ENCODE results near the gene PRRG3.
"Not testable (repeated sequence)": the region's sequence is repeated elsewhere in the genome, so short reads cannot be mapped to it uniquely, and the experiment has no call there.

The PRRG3 gene

GRCh38 chrX:151694661-151695582, at the start of gene PRRG3:
TSS of gene PRRG3 (plus strand) at chrX:151695458. CDS start at chrX:151698815, 3,357 bp downstream.
- DNase-seq (ENCODE audit: low spot score), result no peak

- peak; percentile 52 for DNase-seq (ENCODE audit: low spot score)
These were observed 20.0 kb upstream of the PRRG3 start for GRCh38 chrX:151675121-151675746.

- DNase-seq (ENCODE audit: low spot score), result no peak
These were observed 19.1 kb upstream of the PRRG3 start for GRCh38 chrX:151676196-151676595.

GRCh38 chrX:151679798-151680402, 15.4 kb upstream of the PRRG3 start:
- no peak for DNase-seq (ENCODE audit: low spot score)

- peak; percentile 62 for DNase-seq (ENCODE audit: low spot score)
These were observed 14.5 kb upstream of the PRRG3 start for GRCh38 chrX:151680805-151681204.

- DNase-seq (ENCODE audit: low spot score), result no peak
These were observed 7.6 kb upstream of the PRRG3 start for GRCh38 chrX:151687635-151688034.

GRCh38 chrX:151688695-151689094, 6.6 kb upstream of the PRRG3 start:
- DNase-seq (ENCODE audit: low spot score), result no peak

GRCh38 chrX:151692825-151693224, 2.4 kb upstream of the PRRG3 start:
- no peak for DNase-seq (ENCODE audit: low spot score)

- no peak for DNase-seq (ENCODE audit: low spot score)
These were observed 1.1 kb upstream of the PRRG3 start for GRCh38 chrX:151694121-151694520.

GRCh38 chrX:151695583-151696340, 504 bp downstream of the PRRG3 start:
- DNase-seq (ENCODE audit: low spot score), result no peak

- DNase-seq (ENCODE audit: low spot score), result not testable (repeated sequence)
These were observed 1.8 kb downstream of the PRRG3 start for GRCh38 chrX:151697082-151697481.

GRCh38 chrX:151697522-151697921, 2.3 kb downstream of the PRRG3 start:
- no peak for DNase-seq (ENCODE audit: low spot score)

- DNase-seq (ENCODE audit: low spot score), result no peak
These were observed 3.2 kb downstream of the PRRG3 start for GRCh38 chrX:151698485-151698884.

- no peak for DNase-seq (ENCODE audit: low spot score)
These were observed 4.5 kb downstream of the PRRG3 start for GRCh38 chrX:151699746-151700145.

- no peak for DNase-seq (ENCODE audit: low spot score)
These were observed 5.3 kb downstream of the PRRG3 start for GRCh38 chrX:151700581-151700980.

GRCh38 chrX:151701071-151701470, 5.8 kb downstream of the PRRG3 start:
- no peak for DNase-seq (ENCODE audit: low spot score)

- no peak for DNase-seq (ENCODE audit: low spot score)
These were observed 6.3 kb downstream of the PRRG3 start for GRCh38 chrX:151701531-151701930.

- no peak for DNase-seq (ENCODE audit: low spot score)
These were observed 6.9 kb downstream of the PRRG3 start for GRCh38 chrX:151702026-151702714.

GRCh38 chrX:151702741-151703340, 7.6 kb downstream of the PRRG3 start:
- no peak for DNase-seq (ENCODE audit: low spot score)

GRCh38 chrX:151703487-151703886, 8.2 kb downstream of the PRRG3 start:
- DNase-seq (ENCODE audit: low spot score), result no peak

GRCh38 chrX:151704041-151704663, 8.9 kb downstream of the PRRG3 start:
- no peak for DNase-seq (ENCODE audit: low spot score)

Data from D341Med (cell line).